ENCODE data around the gene SMO. TPM values are rescaled to one million over a fixed set of nuclear protein-coding genes. Genes with fewer than 3 reads are reported as not detected.

SMO gene
- 0.24 and 0.29 TPM in 2 replicates for total RNA-seq (2014; rRNA removed; shearing (Covaris generic))

- no peak for DNase-seq (ENCODE audit: low read depth)
Measured at GRCh38 chr7:129188372-129188891, at the start of gene SMO. Gene SMO (plus strand): TSS chr7:129188633. CDS start chr7:129189152, 519 bp downstream.

- DNase-seq (ENCODE audit: low read depth), result no peak
Measured at GRCh38 chr7:129143724-129144094, 44.7 kb upstream of the SMO start.

GRCh38 chr7:129144095-129144833 lies 44.2 kb upstream of the SMO start, which contains the start of gene TSPAN33:
Gene TSPAN33 (plus strand): TSS chr7:129144707. CDS start chr7:129144981, 274 bp downstream.
- peak; percentile 67 for DNase-seq (ENCODE audit: low read depth)

- no peak for DNase-seq (ENCODE audit: low read depth)
Measured at GRCh38 chr7:129144834-129145668, 43.4 kb upstream of the SMO start.

- DNase-seq (ENCODE audit: low read depth), result no peak
Measured at GRCh38 chr7:129146237-129146979, 42.0 kb upstream of the SMO start.

GRCh38 chr7:129147731-129148130 lies 40.7 kb upstream of the SMO start:
- no peak for DNase-seq (ENCODE audit: low read depth)

- DNase-seq (ENCODE audit: low read depth), result no peak
Measured at GRCh38 chr7:129149511-129149910, 38.9 kb upstream of the SMO start.

- DNase-seq (ENCODE audit: low read depth), result no peak
Measured at GRCh38 chr7:129150199-129150996, 38.0 kb upstream of the SMO start.

- no peak for DNase-seq (ENCODE audit: low read depth)
Measured at GRCh38 chr7:129157651-129158050, 30.8 kb upstream of the SMO start.

- no peak for DNase-seq (ENCODE audit: low read depth)
Measured at GRCh38 chr7:129159539-129159938, 28.9 kb upstream of the SMO start.

GRCh38 chr7:129160161-129160905 lies 28.1 kb upstream of the SMO start:
- DNase-seq (ENCODE audit: low read depth), result no peak

GRCh38 chr7:129161524-129162225 lies 26.8 kb upstream of the SMO start:
- no peak for DNase-seq (ENCODE audit: low read depth)

GRCh38 chr7:129162732-129163131 lies 25.7 kb upstream of the SMO start:
- DNase-seq (ENCODE audit: low read depth), result no peak

- DNase-seq (ENCODE audit: low read depth), result peak; percentile 50
Measured at GRCh38 chr7:129163875-129164544, 24.4 kb upstream of the SMO start.

- DNase-seq (ENCODE audit: low read depth), result no peak
Measured at GRCh38 chr7:129166745-129167144, 21.7 kb upstream of the SMO start.

- no peak for DNase-seq (ENCODE audit: low read depth)
Measured at GRCh38 chr7:129167817-129168216, 20.6 kb upstream of the SMO start.

- DNase-seq (ENCODE audit: low read depth), result no peak
Measured at GRCh38 chr7:129168231-129169021, 20.0 kb upstream of the SMO start.

GRCh38 chr7:129169171-129169671 lies 19.2 kb upstream of the SMO start:
- DNase-seq (ENCODE audit: low read depth), result peak; percentile 21

Data from RPMI7951 (cell line).